Mesothelial cell of epicardium (in vitro differentiated cells): ENCODE results near the gene NUP93. TPM values are rescaled to one million over a fixed set of nuclear protein-coding genes. Genes with fewer than 3 reads are reported as not detected.
"Not testable (repeated sequence)": the region's sequence is repeated elsewhere in the genome, so short reads cannot be mapped to it uniquely, and the experiment has no call there.

Source experiments
- DNase-seq, 2 experiments: peaks; one replicate each; pipeline ENCODE4 v3.0.0; 2021; ENCODE audit warnings: low spot score in 2 of 2; ENCODE audit not compliant: unreplicated experiment in 2 of 2
- H3K27ac Mint-ChIP-seq: 2 replicates; pipeline ENCODE4 v1.8.0; 2021; ENCODE audit warnings: mixed read lengths
- H3K27me3 Mint-ChIP-seq: 2 replicates; pipeline ENCODE4 v1.8.0; 2021; ENCODE audit warnings: low read depth, mixed read lengths
- H3K36me3 Mint-ChIP-seq: 2 replicates; pipeline ENCODE4 v1.8.0; 2021; ENCODE audit warnings: mixed read lengths
- H3K4me1 Mint-ChIP-seq: 2 replicates; pipeline ENCODE4 v1.8.0; 2021; ENCODE audit warnings: mixed read lengths
- H3K4me3 Mint-ChIP-seq: 2 replicates; pipeline ENCODE4 v1.8.0; 2021; ENCODE audit warnings: mild to moderate bottlenecking, moderate library complexity, mixed read lengths
- H3K9me3 Mint-ChIP-seq: 2 replicates; pipeline ENCODE4 v1.8.0; 2021; ENCODE audit warnings: mixed read lengths
- total RNA-seq: library from RNA; stranded (reverse); gene quantifications from 3 replicates; pipeline ENCODE4 v1.2.1, GENCODE V29; 2021
- TF ChIP-seq, protein P1 (sequence below): fragments of 200-600 bp; sonication (generic); IDR thresholded peaks from one replicate; pipeline ENCODE4 v1.5.0; 2021; ENCODE audit warnings: antibody characterized with exemption; ENCODE audit not compliant: unreplicated experiment

Gene NUP93
- total RNA-seq, 1 donor from 2014 or later = 74.6 TPM

DNA sequence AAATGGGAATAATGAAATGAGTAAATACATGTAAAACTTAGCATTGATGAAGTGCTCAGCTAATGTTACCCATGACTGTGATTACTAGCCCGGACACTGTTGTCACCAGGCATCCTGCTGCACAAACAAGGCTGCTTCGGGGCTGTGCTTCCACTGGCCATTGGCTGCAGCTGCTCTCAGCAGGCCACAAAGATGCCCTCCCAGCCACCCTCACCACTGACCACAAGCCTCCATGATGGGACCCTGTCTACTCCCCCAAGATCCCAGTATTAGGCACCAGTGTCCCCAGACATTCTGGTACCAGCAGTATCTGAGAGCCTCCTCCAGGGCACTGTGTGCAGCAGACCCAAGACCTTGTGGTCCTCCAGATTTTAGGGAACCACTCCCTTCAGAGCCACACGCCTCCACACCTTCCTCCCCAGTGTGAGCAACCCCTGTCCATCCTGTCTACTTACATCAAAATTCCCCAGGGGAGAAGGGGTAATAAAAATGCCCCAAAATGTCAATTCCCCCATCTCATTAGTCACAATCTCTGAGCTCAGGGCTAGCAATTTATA, 19.7 kb upstream of the NUP93 start:
- H3K4me1 Mint-ChIP-seq = no peaks in the 10 kb centered on the region
- no peaks in the 10 kb centered on the region for H3K27me3 Mint-ChIP-seq
- H3K27ac Mint-ChIP-seq = no peak overlapping the region
- no peaks in the 10 kb centered on the region for H3K36me3 Mint-ChIP-seq
- H3K9me3 Mint-ChIP-seq = no peaks in the 10 kb centered on the region
- no peak for DNase-seq
- no peak overlapping the region for H3K4me3 Mint-ChIP-seq
- TF ChIP-seq, protein P1, sequence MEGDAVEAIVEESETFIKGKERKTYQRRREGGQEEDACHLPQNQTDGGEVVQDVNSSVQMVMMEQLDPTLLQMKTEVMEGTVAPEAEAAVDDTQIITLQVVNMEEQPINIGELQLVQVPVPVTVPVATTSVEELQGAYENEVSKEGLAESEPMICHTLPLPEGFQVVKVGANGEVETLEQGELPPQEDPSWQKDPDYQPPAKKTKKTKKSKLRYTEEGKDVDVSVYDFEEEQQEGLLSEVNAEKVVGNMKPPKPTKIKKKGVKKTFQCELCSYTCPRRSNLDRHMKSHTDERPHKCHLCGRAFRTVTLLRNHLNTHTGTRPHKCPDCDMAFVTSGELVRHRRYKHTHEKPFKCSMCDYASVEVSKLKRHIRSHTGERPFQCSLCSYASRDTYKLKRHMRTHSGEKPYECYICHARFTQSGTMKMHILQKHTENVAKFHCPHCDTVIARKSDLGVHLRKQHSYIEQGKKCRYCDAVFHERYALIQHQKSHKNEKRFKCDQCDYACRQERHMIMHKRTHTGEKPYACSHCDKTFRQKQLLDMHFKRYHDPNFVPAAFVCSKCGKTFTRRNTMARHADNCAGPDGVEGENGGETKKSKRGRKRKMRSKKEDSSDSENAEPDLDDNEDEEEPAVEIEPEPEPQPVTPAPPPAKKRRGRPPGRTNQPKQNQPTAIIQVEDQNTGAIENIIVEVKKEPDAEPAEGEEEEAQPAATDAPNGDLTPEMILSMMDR = no peak

DNA sequence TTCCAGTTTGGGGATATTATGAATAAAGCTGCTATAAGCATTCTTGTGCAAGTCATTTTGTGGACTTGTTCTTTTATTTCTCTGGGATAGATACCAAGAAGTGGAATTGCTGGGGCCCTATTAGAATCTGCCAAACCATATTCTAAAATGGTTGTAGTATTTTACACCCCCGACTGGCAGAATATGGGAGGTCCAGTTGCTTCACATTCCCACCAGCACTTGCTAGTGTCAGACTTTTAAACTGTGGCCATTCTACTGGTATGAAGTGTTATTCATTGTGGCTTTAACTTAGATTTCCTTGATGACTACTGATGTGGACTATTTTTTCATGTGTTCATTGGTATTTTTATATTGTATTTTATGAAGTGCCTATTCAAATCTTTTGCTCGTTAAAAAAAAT, 18.1 kb upstream of the NUP93 start:
- Mint-ChIP-seq H3K27me3 (no peaks in the 10 kb centered on the region), H3K9me3 (no peaks in the 10 kb centered on the region), H3K4me3 (no peak overlapping the region), H3K36me3 (no peaks in the 10 kb centered on the region), H3K4me1 (no peaks in the 10 kb centered on the region), H3K27ac (no peak overlapping the region)
- TF ChIP-seq, protein P1 = no peak
- DNase-seq = no peak

GRCh38 chr16:56713794-56714193, 16.1 kb upstream of the NUP93 start:
- peaks cover 3% of the 10 kb centered on the region for H3K27me3 Mint-ChIP-seq
- H3K4me3 Mint-ChIP-seq = no peak overlapping the region
- H3K9me3 Mint-ChIP-seq = no peaks in the 10 kb centered on the region
- TF ChIP-seq, protein P1 = no peak
- DNase-seq = no peak
- no peaks in the 10 kb centered on the region for H3K4me1 Mint-ChIP-seq
- H3K27ac Mint-ChIP-seq = no peak overlapping the region
- H3K36me3 Mint-ChIP-seq = no peaks in the 10 kb centered on the region

DNA sequence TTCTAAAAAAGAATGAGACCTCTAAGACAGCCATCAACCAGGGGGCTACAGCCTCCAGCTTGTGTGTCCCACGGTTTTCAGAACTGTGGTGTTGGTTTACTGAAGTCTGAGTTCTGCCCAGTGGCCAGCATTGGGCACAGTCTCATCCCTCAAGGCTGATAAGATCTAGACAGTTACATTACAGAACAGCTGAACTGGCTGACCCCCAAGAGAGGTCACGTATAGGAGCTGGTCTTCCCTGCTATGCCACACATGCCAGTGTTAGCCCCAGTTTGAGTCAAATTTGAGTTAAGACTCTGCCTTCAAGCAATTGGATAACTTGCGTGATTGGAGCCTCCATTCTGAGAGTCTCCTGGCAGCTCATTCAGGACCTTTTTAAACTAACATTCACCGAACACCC, 14.8 kb upstream of the NUP93 start:
- Mint-ChIP-seq H3K36me3 (no peaks in the 10 kb centered on the region), H3K9me3 (no peaks in the 10 kb centered on the region), H3K27ac (no peak overlapping the region), H3K4me3 (no peak overlapping the region), H3K27me3 (peaks cover 5% of the 10 kb centered on the region), H3K4me1 (no peaks in the 10 kb centered on the region)
- TF ChIP-seq, protein P1 = no peak
- no peak for DNase-seq

DNA sequence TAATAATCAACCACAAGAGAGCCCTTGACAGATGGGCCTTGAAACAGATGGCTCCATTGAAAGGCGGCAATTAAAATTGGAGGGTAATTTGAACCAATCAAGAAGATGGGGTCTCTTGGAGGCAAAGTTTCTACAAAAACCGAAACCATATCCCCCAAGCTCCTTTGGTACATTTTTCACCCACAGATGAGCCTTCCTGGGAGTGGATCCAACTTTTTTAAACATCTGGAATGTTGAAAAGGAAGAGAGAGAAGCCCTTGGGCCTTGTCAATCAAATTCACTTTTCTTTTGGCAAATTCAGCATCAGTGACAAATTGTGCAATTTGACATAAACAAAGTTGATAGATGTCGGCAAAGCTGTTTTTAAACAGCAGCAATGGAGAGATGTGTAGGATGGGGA, 13.2 kb upstream of the NUP93 start:
- no peak overlapping the region for H3K27ac Mint-ChIP-seq
- H3K27me3 Mint-ChIP-seq = peaks cover 16% of the 10 kb centered on the region
- no peaks in the 10 kb centered on the region for H3K9me3 Mint-ChIP-seq
- TF ChIP-seq, protein P1 = no peak
- no peak for DNase-seq
- no peak overlapping the region for H3K4me3 Mint-ChIP-seq
- H3K4me1 Mint-ChIP-seq = no peaks in the 10 kb centered on the region
- no peaks in the 10 kb centered on the region for H3K36me3 Mint-ChIP-seq

DNA sequence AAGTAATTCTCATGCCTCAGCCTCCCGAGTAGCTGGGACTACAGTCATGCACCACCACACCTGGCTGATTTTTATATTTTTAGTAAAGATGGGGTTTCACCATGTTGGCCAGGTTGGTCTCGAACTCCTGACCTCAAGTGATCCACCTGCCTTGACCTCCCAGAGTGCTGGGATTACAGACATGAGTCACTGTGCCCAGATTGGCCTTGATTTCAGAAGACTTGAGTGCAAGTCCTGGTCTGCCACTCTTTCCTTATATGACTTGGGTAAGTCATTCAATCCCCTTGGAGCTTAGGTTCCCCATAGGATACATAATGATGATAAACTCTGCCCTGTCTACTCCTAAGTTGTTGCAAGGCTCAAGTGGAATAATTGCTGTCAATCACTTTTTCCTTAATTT, 12.4 kb upstream of the NUP93 start:
- DNase-seq = not testable (repeated sequence)

More for the DNA sequence above, 12.4 kb upstream of the NUP93 start:
- peaks cover 22% of the 10 kb centered on the region for H3K27me3 Mint-ChIP-seq
- not testable (repeated sequence) for H3K36me3 Mint-ChIP-seq, H3K4me3 Mint-ChIP-seq, H3K9me3 Mint-ChIP-seq, H3K27ac Mint-ChIP-seq, H3K4me1 Mint-ChIP-seq
